Lung (tissue), 12 donors: ENCODE data around the gene TTR. TPM values are rescaled to one million over a fixed set of nuclear protein-coding genes. Genes with fewer than 3 reads are reported as not detected.

Experiments
- ATAC-seq: fragments of 200-7000 bp; cut with Tn5 transposase; one replicate; pipeline ENCODE4 v1.9.1; 2020; ENCODE audit warnings: moderate number of reproducible peaks; ENCODE audit not compliant: insufficient read depth, low FRiP score
- DNase-seq, 3 donors: peaks; one replicate each; pipeline ENCODE4 v3.0.0-alpha.2; 2013 to 2017
- H3K27ac ChIP-seq, 2 donors: one replicate each; pipeline ENCODE4 v1.5.1; 2013; ENCODE audit warnings: mild to moderate bottlenecking in 2 of 2, moderate library complexity in 2 of 2, control low read depth in 1 of 2, inconsistent platforms in 1 of 2, low read depth in 1 of 2, low read length in 1 of 2
- H3K27me3 ChIP-seq, 3 donors: one replicate each; pipeline ENCODE4 v1.5.1; 2013; ENCODE audit warnings: low read length in 2 of 3; ENCODE audit not compliant: control insufficient read depth in 3 of 3, insufficient read depth in 3 of 3
- H3K36me3 ChIP-seq, 4 donors: one replicate each; pipeline ENCODE4 v1.5.1; 2013; ENCODE audit warnings: low read length in 4 of 4, mild to moderate bottlenecking in 1 of 4, moderate library complexity in 1 of 4; ENCODE audit not compliant: control insufficient read depth in 4 of 4, insufficient read depth in 4 of 4
- H3K4me1 ChIP-seq, 5 donors: one replicate each; pipeline ENCODE4 v1.5.1; 2013; ENCODE audit warnings: low read length in 5 of 5, mild to moderate bottlenecking in 2 of 5, moderate library complexity in 1 of 5; ENCODE audit not compliant: control insufficient read depth in 5 of 5, insufficient read depth in 5 of 5
- H3K4me3 ChIP-seq: one replicate; pipeline ENCODE4 v1.5.1; 2013; ENCODE audit warnings: mild to moderate bottlenecking, control low read depth, moderate library complexity
- H3K9ac ChIP-seq, 2 donors: one replicate each; pipeline ENCODE4 v1.5.1; 2013; ENCODE audit warnings: low read length in 2 of 2, control low read depth in 1 of 2; ENCODE audit not compliant: insufficient read depth in 1 of 2
- H3K9me3 ChIP-seq, 4 donors: one replicate each; pipeline ENCODE4 v1.5.1; 2013; ENCODE audit warnings: low read length in 3 of 4, mild to moderate bottlenecking in 1 of 4, moderate library complexity in 1 of 4; ENCODE audit not compliant: control insufficient read depth in 4 of 4, insufficient read depth in 3 of 4
- WGBS, 2 donors: extraction: QIAGEN DNeasy Blood & Tissue Kit; methylation state at CpG; one replicate each; pipeline ENCODE4 v1.1.7; 2013; 5-methylcytosine and 5-hydroxymethylcytosine counted together
- polyA plus RNA-seq, 2 donors: library from polyadenylated mRNA; stranded (reverse); fragments of 200-250 nt; gene quantifications; one replicate each; pipeline ENCODE4 v1.2.1, GENCODE V29; 2013
- total RNA-seq, 2 donors: library from RNA; depleted of rRNA in 1 of 2; stranded (reverse); fragments of >200 nt in 1 of 2; gene quantifications; one replicate each; pipeline ENCODE4 v1.2.1, GENCODE V29; 2014 to 2021
- TF ChIP-seq, protein P1 (sequence below): IDR thresholded peaks from 2 replicates; pipeline ENCODE4 v1.5.1; 2012; ENCODE audit warnings: mild to moderate bottlenecking; ENCODE audit errors: control extremely low read depth, extremely low read depth
- donor health status: control.
- donor health status: control.
- donor health status: Bipolar disorder and iron deficiency.
- donor health status: healthy.
- donor health status: DM: yes; HTN: yes; CAD: no.

Gene TTR
- total and polyA plus RNA-seq, 4 donors = 0.13 to 1.1 (median 0.70) TPM

DNA sequence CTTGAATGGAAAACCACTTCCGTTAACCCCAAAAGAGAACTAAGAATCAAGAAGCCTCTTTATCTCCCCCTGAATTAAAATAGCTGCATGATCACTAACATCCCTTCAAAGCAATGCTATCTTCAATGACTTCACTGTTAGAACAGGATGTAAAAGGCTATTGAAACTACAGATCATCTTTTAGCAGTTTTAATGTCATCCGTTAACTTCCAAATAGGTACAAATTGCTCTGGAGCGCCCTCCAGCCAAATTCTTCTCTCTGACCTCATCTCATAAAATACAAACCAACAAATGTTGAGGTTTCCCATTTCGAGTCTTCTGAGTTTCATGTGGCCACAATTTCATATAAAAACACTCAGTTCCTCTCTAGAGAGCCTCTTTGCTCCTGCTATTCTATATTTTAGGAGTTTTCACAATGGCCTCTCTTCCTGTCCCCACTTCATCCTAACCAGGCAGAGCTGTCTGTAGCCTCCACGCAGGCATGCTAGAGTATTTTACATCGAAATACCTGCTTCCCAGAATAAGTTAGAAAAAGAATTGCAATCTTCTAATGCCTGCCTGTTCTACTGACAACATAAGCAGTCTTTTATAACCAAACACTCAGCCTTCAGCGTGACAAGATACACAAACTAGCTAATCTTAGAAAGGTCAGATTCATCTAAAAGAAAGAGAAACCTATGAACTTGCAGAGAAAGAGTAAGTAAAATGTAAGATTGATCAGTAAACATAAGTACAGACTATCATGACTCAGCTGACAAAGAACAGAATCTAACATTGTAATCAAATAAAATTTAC, 54.9 kb downstream of the TTR start:
- H3K9ac ChIP-seq = no peak overlapping the region
- no peak overlapping the region for H3K27ac ChIP-seq
- no peak overlapping the region for H3K4me3 ChIP-seq
- WGBS, 2 donors = 57 to 64% methylated on average over 7 of the region's 7 CpGs
- H3K4me1 ChIP-seq = peaks cover 0 to 37% (median 3%) of the 10 kb centered on the region in 5 donors
- ATAC-seq (no peak), DNase-seq (peak in 2 of 3 donors; percentile 62 to 64)
- H3K27me3 ChIP-seq = no peaks in the 10 kb centered on the region
- no peaks in the 10 kb centered on the region for H3K9me3 ChIP-seq
- H3K36me3 ChIP-seq = peaks cover 0 to 2% (median 0%) of the 10 kb centered on the region in 4 donors
- TF ChIP-seq, protein P1, sequence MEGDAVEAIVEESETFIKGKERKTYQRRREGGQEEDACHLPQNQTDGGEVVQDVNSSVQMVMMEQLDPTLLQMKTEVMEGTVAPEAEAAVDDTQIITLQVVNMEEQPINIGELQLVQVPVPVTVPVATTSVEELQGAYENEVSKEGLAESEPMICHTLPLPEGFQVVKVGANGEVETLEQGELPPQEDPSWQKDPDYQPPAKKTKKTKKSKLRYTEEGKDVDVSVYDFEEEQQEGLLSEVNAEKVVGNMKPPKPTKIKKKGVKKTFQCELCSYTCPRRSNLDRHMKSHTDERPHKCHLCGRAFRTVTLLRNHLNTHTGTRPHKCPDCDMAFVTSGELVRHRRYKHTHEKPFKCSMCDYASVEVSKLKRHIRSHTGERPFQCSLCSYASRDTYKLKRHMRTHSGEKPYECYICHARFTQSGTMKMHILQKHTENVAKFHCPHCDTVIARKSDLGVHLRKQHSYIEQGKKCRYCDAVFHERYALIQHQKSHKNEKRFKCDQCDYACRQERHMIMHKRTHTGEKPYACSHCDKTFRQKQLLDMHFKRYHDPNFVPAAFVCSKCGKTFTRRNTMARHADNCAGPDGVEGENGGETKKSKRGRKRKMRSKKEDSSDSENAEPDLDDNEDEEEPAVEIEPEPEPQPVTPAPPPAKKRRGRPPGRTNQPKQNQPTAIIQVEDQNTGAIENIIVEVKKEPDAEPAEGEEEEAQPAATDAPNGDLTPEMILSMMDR = no peak

DNA sequence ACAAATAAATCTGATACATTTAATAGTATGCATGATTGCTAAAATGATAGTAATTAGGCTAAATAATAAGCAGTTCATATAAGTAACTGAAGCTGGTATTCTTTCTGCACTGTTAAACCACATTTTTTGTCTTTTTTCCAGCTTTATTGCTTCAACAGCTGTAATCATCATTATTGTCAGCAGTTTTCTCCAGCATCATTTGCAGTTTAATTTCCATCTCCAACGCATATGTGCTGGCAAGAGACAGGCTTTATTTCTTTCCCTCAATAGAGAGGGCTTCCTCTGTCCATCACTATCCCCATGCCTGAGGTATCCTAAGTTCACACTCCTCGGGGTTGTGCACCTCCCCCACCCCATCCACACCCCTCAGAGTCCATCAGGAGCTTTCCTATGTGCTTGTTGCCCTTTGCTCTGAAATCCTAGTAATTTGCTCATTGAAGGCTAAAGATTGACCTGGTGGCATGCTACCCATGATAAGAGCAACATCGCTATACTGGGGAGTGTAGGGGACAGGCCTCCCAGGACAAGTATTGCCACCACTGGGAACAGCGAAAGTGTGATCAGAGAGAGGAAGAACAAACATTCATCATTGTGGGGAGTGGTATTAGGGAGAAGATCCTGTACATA, 55.6 kb downstream of the TTR start:
- WGBS, 2 donors = 74 to 85% methylated on average over 4 of the region's 4 CpGs
- no peaks in the 10 kb centered on the region for H3K9me3 ChIP-seq
- peak; percentile 28 to 90 (median 84) for DNase-seq
- no peak overlapping the region for H3K27ac ChIP-seq
- no peak overlapping the region for H3K9ac ChIP-seq
- TF ChIP-seq, protein P1 = no peak
- H3K36me3 ChIP-seq = peaks cover 0 to 1% (median 0%) of the 10 kb centered on the region in 4 donors
- H3K4me3 ChIP-seq = no peak overlapping the region
- peaks cover 0 to 37% (median 3%) of the 10 kb centered on the region in 5 donors for H3K4me1 ChIP-seq
- ATAC-seq = no peak
- H3K27me3 ChIP-seq = no peaks in the 10 kb centered on the region

Other genes starting within 250 kb of the TTR start
- gene DSG4, start 215.1 kb upstream of the TTR start, total RNA-seq = not detected
- gene DSG4, start 215.1 kb upstream of the TTR start, polyA plus RNA-seq = not detected
- gene DSG3, start 144.1 kb upstream of the TTR start, total RNA-seq = under 1 TPM in 1 of 2 donors, not detected in 1; 0.03 TPM
- under 1 TPM in 1 of 2 donors, not detected in 1; 0.09 TPM for gene DSG3, start 144.1 kb upstream of the TTR start, polyA plus RNA-seq
- 10 to 100 TPM; 26.8 to 28.0 TPM for gene DSG2, start 93.7 kb upstream of the TTR start, total RNA-seq
- gene DSG2, start 93.7 kb upstream of the TTR start, polyA plus RNA-seq = 10 to 100 TPM in 1 of 2 donors, 1 to 10 TPM in 1; 8.9 to 16.4 TPM
- gene B4GALT6, start 92.7 kb downstream of the TTR start, total RNA-seq = 1 to 10 TPM; 4.8 to 7.5 TPM
- gene B4GALT6, start 92.7 kb downstream of the TTR start, polyA plus RNA-seq = 1 to 10 TPM in 1 of 2 donors, under 1 TPM in 1; 0.86 to 1.2 TPM
- under 1 TPM; 0.21 to 0.31 TPM for gene SLC25A52, start 169.0 kb downstream of the TTR start, total RNA-seq
- gene SLC25A52, start 169.0 kb downstream of the TTR start, polyA plus RNA-seq = under 1 TPM in 1 of 2 donors, not detected in 1; 0.02 TPM